Neural crest cell (in vitro differentiated cells): Measurements from ENCODE around the gene NDUFS6. TPM values are rescaled to one million over a fixed set of nuclear protein-coding genes. Genes with fewer than 3 reads are reported as not detected.
A peak's percentile ranks its signal among the peaks of the same experiment; 100 is the strongest.

ENCODE experiments used
- DNase-seq: peaks from one replicate; pipeline ENCODE4 v3.0.0; 2021; ENCODE audit warnings: low read depth, mixed read lengths, low spot score
- H3K27ac Mint-ChIP-seq: one replicate; pipeline ENCODE4 v1.8.0; 2021; ENCODE audit warnings: mild to moderate bottlenecking, mixed read lengths; ENCODE audit not compliant: unreplicated experiment
- H3K27me3 Mint-ChIP-seq: 2 replicates; pipeline ENCODE4 v1.8.0; 2021; ENCODE audit warnings: low read depth, mild to moderate bottlenecking, mixed read lengths
- H3K36me3 Mint-ChIP-seq: 2 replicates; pipeline ENCODE4 v1.8.0; 2021; ENCODE audit warnings: low read depth, mild to moderate bottlenecking, mixed read lengths
- H3K4me1 Mint-ChIP-seq: 2 replicates; pipeline ENCODE4 v1.8.0; 2021; ENCODE audit warnings: mixed read lengths
- H3K4me3 Mint-ChIP-seq: one replicate; pipeline ENCODE4 v1.8.0; 2021; ENCODE audit warnings: mild to moderate bottlenecking, mixed read lengths
- H3K9me3 Mint-ChIP-seq: 2 replicates; pipeline ENCODE4 v1.8.0; 2021; ENCODE audit warnings: mixed read lengths
- total RNA-seq: library from RNA; stranded (reverse); gene quantifications from 2 replicates; pipeline ENCODE4 v1.2.1, GENCODE V29; 2021
- TF ChIP-seq, protein P1 (sequence below): fragments of 200-600 bp; sonication (generic); conservative IDR thresholded peaks from 2 replicates; pipeline ENCODE4 v1.5.0; 2021; ENCODE audit warnings: antibody characterized with exemption, mild to moderate bottlenecking

The NDUFS6 gene
- total RNA-seq, 1 donor from 2014 or later, result 50.2 TPM

DNA sequence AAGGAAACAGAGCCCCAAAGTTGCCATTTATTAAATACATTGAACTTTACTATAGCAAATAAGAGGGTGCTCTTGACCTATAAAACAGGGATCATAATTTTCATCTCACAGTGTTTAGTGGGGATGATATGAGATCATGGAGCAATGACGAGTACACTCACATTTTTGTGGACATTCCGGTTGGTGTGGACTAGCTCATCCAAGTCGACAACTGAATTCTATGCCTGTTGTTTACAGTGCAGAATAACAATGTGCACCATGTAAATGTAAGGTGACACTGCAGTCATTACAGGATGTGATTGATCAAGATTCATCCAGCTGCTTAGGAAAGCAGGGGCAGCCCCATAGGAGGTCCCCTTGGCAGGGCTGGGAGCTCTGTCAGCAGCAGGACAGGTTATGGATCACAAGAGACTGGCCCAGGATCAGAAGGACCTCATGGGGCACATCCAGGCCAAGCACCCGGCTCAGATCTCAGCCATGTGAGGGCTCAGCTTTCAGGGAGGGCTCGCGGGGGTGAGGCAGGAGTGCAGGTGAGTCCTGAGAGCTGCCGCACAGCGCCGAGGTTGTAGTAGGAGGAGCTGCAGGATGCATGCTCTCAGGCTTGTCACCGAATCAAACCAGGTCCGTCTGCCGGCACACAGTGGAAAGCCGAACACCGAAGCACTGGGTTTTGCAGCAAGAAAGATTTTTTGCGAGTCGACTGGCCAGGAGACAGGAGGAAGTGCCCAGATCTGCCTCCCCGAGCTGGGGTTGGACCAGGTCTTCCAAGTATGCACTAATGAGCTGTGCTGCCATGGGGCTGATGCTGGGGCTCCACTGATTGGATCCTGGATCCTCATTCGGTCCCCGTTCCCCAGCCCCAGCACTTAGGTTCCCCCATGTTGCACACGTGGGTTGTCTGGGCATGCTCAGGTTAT lies 29.8 kb upstream of the NDUFS6 start:
- no peak overlapping the region for H3K4me3 Mint-ChIP-seq
- TF ChIP-seq, protein P1, sequence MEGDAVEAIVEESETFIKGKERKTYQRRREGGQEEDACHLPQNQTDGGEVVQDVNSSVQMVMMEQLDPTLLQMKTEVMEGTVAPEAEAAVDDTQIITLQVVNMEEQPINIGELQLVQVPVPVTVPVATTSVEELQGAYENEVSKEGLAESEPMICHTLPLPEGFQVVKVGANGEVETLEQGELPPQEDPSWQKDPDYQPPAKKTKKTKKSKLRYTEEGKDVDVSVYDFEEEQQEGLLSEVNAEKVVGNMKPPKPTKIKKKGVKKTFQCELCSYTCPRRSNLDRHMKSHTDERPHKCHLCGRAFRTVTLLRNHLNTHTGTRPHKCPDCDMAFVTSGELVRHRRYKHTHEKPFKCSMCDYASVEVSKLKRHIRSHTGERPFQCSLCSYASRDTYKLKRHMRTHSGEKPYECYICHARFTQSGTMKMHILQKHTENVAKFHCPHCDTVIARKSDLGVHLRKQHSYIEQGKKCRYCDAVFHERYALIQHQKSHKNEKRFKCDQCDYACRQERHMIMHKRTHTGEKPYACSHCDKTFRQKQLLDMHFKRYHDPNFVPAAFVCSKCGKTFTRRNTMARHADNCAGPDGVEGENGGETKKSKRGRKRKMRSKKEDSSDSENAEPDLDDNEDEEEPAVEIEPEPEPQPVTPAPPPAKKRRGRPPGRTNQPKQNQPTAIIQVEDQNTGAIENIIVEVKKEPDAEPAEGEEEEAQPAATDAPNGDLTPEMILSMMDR, result no peak
- no peak for DNase-seq
- H3K27me3 Mint-ChIP-seq, result peaks cover 3% of the 10 kb centered on the region
- H3K9me3 Mint-ChIP-seq, result peaks cover 3% of the 10 kb centered on the region
- H3K27ac Mint-ChIP-seq, result no peak overlapping the region
- no peaks in the 10 kb centered on the region for H3K36me3 Mint-ChIP-seq
- H3K4me1 Mint-ChIP-seq, result peaks cover 11% of the 10 kb centered on the region

DNA sequence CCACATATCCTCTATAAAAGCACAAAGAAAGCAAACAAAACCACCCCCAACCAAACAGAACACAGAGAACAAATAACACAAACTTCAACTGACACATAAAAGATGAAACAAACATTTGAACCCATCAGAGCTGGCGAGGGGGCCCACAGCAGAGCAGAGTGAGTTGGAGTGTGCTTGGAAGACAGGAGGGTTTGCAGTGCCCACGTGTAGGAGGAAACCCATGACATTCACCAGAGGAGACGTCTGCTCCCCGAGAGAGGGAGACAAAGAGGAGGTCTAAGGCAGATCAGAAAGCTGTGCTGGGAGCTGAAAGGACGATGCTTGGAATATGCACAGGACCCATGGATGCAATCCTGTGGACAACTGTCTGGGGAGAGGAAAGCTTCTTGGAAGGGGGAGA lies 28.6 kb upstream of the NDUFS6 start:
- H3K36me3 Mint-ChIP-seq, result no peaks in the 10 kb centered on the region
- no peak overlapping the region for H3K27ac Mint-ChIP-seq
- no peak overlapping the region for H3K4me3 Mint-ChIP-seq
- TF ChIP-seq, protein P1, result peak; percentile 41
- DNase-seq, result no peak
- H3K27me3 Mint-ChIP-seq, result peaks cover 3% of the 10 kb centered on the region
- H3K9me3 Mint-ChIP-seq, result peaks cover 3% of the 10 kb centered on the region
- H3K4me1 Mint-ChIP-seq, result peaks cover 11% of the 10 kb centered on the region

DNA sequence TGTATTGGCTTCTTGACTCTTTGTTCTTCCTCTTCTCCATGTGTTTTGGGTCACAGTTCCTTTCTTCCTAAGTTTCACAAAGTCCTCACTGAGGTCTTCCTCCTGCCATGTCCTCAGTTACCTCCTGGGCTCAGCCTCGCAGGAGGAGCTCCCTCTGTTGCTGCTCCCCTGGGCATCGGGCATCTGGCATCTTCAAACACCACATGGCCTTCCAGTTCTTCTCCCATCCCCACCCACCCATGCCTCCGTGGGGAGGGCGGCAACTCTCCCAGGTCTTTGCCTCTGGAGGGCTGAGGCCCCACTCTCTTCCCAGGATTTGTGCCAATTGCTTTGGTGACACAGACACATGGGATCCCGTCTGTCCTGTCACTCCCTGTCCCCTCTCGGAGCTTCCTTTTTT lies 24.4 kb upstream of the NDUFS6 start:
- H3K4me1 Mint-ChIP-seq, result peaks cover 6% of the 10 kb centered on the region
- no peak overlapping the region for H3K4me3 Mint-ChIP-seq
- no peaks in the 10 kb centered on the region for H3K36me3 Mint-ChIP-seq

DNA sequence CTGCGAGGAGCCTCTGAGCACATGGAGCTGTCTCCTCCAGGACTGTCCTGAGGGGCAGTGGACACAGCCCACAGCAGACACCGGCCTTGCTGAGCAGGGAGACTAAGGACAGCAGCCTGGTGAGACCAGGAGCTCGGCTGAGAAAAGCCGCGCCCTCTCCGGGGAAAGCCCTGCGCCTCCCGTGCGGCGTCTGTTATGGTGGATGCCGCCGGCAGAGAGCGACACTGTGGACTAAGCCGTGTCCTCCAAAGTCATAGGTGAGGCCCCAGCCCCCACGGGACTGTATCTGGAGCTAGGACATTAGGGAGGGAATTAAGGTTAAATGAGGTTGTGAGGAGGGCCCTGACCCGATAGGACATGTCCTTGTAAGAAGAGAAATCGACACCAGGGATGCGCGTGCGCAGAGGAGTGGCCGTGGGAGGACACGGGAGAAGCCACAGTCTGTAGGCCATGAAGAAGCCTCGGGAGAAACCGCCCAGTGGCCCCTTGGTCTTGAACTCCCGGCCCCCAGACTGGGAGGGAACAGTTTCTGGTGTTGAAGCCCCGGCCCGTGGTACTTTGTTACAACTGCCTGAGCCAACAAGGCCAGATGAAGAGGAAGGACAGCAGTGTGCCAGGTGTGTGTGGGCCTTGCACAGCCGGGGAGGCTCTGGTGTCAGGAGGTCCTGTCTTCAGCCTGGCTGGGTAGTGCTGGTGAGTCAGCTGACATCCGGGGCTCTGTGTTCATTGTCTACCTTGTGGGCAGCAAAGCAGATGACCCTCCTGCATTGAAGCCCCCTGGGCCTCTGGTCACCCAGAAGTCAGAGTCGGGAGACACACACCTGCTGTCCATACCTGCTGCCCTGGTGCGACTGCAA lies 23.7 kb upstream of the NDUFS6 start:
- Mint-ChIP-seq H3K36me3 (no peaks in the 10 kb centered on the region), H3K27ac (no peak overlapping the region), H3K27me3 (no peaks in the 10 kb centered on the region), H3K4me3 (no peak overlapping the region), H3K4me1 (peaks cover 5% of the 10 kb centered on the region), H3K9me3 (peaks cover 3% of the 10 kb centered on the region)
- TF ChIP-seq, protein P1, result no peak
- DNase-seq, result no peak

More for the DNA sequence above, 24.4 kb upstream of the NDUFS6 start:
- Mint-ChIP-seq H3K27me3 (no peaks in the 10 kb centered on the region), H3K9me3 (peaks cover 3% of the 10 kb centered on the region), H3K27ac (no peak overlapping the region)
- no peak for DNase-seq
- TF ChIP-seq, protein P1, result no peak

DNA sequence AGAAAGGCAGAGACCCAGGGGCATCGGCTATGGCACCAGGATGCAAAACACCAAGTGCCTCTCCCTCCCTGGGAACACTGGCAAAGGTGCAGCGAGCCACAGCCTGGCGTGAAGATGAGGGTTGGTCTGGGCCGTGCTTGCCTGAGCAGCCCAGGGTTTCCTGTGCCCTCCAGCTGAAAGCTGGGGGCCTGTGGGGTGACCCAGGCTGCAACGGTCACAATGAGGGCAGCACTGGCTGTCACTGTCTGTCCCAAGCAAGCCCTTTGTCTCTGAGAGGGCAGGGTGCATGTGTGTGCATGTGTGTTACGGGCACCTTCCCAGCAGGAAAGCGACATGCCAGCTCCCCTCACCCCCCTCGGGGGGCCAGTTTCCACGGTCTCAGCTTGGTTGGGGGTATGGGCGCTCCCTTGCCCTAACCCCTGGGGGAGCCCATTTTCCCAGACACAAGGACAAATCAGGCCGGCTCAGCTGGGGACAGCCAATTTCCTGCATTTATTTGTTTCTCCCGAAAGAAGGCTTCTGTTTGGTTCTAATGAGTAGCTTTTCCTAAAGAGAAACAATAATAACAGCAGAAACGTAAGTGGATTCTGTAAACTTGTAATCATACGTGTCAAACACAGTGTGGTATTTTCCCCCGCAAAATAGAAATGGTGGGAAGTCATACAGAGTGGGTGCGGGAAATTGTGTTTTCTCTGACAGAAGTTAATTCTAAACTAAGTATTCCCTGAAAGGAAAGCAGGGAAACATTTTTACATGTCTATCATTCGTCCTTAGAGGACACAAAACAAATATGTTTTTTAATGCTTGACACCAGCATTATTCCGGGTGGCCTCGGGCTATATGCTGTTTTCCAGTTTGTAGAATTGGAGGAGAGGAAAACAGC lies 22.8 kb upstream of the NDUFS6 start:
- Mint-ChIP-seq H3K36me3 (no peaks in the 10 kb centered on the region), H3K27me3 (no peaks in the 10 kb centered on the region), H3K27ac (no peak overlapping the region), H3K4me1 (peaks cover 10% of the 10 kb centered on the region), H3K4me3 (no peak overlapping the region), H3K9me3 (peaks cover 3% of the 10 kb centered on the region)
- TF ChIP-seq, protein P1, result no peak
- DNase-seq, result no peak
